Tibial artery (tissue), 4 donors: ENCODE measurements around the gene SMAD6.

Source experiments
- DNase-seq, 2 donors: peaks; one replicate each; pipeline ENCODE4 v3.0.0-alpha.2; 2019
- H3K27ac ChIP-seq, 2 donors: fragments of 200-600 bp; sonication (generic) in 1 of 2; 1 replicate in 1 of 2; 2 replicates in 1 of 2; pipeline ENCODE4 v1.5.1; 2018 to 2019; ENCODE audit warnings: mild to moderate bottlenecking in 1 of 2
- H3K27me3 ChIP-seq, 2 donors: fragments of 200-600 bp; sonication (generic) in 1 of 2; one replicate each; pipeline versions ENCODE4 v1.5.1 to v1.6.0; 2016 to 2019
- H3K36me3 ChIP-seq, 3 donors: fragments of 200-600 bp; sonication (generic) in 2 of 3; one replicate each; pipeline ENCODE4 v1.5.1; 2016 to 2019; ENCODE audit warnings: mild to moderate bottlenecking in 2 of 3
- H3K4me1 ChIP-seq, 4 donors: fragments of 200-600 bp; sonication (generic) in 2 of 4; 1 replicate in 3 of 4; 2 replicates in 1 of 4; pipeline ENCODE4 v1.5.1; 2016 to 2019
- H3K4me3 ChIP-seq, 2 donors: fragments of 200-600 bp; sonication (generic) in 1 of 2; 1 replicate in 1 of 2; 2 replicates in 1 of 2; pipeline ENCODE4 v1.5.1; 2018 to 2019; ENCODE audit warnings: mild to moderate bottlenecking in 2 of 2
- H3K9me3 ChIP-seq, 3 donors: fragments of 200-600 bp; sonication (generic) in 1 of 3; one replicate each; pipeline ENCODE4 v1.5.1; 2016 to 2019
- intact Hi-C: fragments of 100-400 bp; cut with DNase I; formaldehyde crosslinking; loops from one replicate; pipeline ENCODE4 v1.15.0; 2023; ENCODE audit warnings: low total_unique reads
- TF ChIP-seq, protein P1 (sequence below), 2 experiments: fragments of 200-600 bp in 1 of 2; fragments of 450-650 bp in 1 of 2; IDR thresholded peaks; one replicate each; pipeline ENCODE4 v1.5.1; 2017 to 2019; ENCODE audit warnings: antibody characterized with exemption in 2 of 2, mild to moderate bottlenecking in 1 of 2, moderate library complexity in 1 of 2

SMAD6 gene

DNA sequence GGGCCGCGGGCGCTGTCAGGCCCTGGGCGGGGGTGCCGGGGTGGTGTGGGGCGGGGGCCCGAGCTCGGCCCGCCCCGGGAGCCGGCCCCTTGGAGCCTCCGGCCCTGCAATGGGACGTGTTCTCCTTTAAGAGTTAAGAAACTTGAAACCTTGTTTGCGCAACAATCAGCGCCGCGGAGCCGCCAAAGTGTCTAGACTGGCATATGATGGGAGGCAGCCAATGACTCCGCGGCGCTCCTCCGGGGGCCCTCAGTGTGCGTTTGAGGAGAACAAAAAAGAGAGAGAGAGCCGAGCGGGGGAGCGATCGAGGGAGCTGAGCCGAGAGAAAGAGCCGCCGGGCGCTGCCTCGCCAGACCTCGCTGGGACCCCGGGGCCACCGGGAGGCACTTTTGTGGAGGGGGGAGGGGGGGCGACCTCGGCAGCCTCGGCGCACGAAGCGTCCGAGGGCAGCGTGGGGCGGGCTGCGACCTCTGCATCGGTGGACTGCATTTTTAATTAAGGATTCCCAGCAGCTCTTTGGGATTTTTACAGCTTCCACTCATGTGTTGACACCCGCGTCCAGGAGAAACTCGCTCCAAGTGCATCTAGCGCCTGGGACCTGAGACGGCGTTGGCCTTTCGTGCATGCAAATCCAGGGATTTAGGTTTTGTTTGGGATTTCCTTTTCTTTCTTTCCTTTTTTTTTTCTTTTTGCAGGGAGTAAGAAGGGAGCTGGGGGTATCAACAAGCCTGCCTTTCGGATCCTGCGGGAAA is at the start of gene SMAD6:
TSS of gene SMAD6 (plus strand) at position 202 of the 752 bp plus-strand sequence. CDS start 1,023 bp downstream, outside the sequence.
- intact Hi-C loops = loop anchor here (1.0 to 5.0 kb wide), 2 partner anchors 83 to 150 kb away; no protein-coding TSS in a partner anchor
- TF ChIP-seq, protein P1, sequence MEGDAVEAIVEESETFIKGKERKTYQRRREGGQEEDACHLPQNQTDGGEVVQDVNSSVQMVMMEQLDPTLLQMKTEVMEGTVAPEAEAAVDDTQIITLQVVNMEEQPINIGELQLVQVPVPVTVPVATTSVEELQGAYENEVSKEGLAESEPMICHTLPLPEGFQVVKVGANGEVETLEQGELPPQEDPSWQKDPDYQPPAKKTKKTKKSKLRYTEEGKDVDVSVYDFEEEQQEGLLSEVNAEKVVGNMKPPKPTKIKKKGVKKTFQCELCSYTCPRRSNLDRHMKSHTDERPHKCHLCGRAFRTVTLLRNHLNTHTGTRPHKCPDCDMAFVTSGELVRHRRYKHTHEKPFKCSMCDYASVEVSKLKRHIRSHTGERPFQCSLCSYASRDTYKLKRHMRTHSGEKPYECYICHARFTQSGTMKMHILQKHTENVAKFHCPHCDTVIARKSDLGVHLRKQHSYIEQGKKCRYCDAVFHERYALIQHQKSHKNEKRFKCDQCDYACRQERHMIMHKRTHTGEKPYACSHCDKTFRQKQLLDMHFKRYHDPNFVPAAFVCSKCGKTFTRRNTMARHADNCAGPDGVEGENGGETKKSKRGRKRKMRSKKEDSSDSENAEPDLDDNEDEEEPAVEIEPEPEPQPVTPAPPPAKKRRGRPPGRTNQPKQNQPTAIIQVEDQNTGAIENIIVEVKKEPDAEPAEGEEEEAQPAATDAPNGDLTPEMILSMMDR (IDR thresholded peaks at IDR 0.05) = no peak
- Histone ChIP-seq H3K9me3 (no peaks in the 10 kb centered on the region), H3K27ac (peak within 1 kb of the TSS; percentile 75 to 86), H3K4me3 (peak within 1 kb of the TSS; percentile 78 to 84), H3K36me3 (no peaks in the 10 kb centered on the region), H3K27me3 (no peaks in the 10 kb centered on the region), H3K4me1 (peaks cover 0 to 38% (median 32%) of the 10 kb centered on the region in 4 donors)
- DNase-seq = peak; percentile 97 to 99

DNA sequence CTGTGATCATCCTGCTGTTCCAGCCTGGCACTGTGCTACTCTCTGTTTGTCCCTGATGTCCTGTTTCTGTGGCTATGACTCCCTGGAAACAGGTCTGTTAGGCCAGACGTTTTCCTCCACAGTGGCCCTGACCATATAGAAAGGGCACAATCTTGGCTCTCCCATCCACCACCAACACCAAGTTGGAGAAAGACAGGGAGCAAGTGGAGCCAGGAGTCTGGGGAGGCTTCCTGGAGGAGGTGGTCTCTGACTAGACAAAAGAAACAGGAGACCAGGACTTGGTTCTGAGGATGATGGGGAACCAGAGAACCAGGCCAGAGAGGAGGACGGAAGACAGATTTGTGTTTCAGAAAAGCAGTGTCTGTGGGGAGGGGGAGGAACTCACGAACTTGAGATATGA is 49.2 kb upstream of the SMAD6 start:
- TF ChIP-seq, protein P1 (IDR thresholded peaks at IDR 0.05) = no peak
- Histone ChIP-seq H3K4me1 (peaks cover 0 to 24% (median 16%) of the 10 kb centered on the region in 4 donors), H3K27ac (no peak overlapping the region), H3K27me3 (no peaks in the 10 kb centered on the region), H3K4me3 (no peak overlapping the region), H3K36me3 (no peaks in the 10 kb centered on the region), H3K9me3 (no peaks in the 10 kb centered on the region)
- DNase-seq = no peak
- intact Hi-C loops = no loop called here

DNA sequence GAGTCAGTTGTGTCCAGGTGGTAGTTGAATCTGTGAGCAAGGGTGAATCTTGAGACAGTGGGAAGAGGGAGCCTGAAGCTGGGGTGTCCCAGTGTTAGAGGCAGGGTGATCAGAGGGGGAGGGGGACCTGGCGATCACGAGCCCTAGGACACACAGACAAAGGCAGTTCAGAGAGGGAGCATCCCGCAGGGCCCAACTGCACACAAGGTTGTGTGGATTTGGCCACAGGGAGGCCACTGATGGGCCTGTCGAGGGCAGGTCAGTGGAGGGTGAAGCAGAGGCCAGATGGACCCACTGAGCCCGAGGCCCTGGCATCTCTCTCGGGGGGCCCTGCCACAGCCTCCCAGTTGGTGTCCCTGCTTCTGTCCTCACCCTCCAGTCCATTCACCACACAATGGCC is 48.6 kb upstream of the SMAD6 start:
- no peaks in the 10 kb centered on the region for H3K27me3 ChIP-seq
- peaks cover 0 to 23% (median 16%) of the 10 kb centered on the region in 4 donors for H3K4me1 ChIP-seq
- H3K36me3 ChIP-seq = no peaks in the 10 kb centered on the region
- TF ChIP-seq, protein P1 (IDR thresholded peaks at IDR 0.05) = no peak
- H3K4me3 ChIP-seq = no peak overlapping the region
- no peak overlapping the region for H3K27ac ChIP-seq
- DNase-seq = no peak
- intact Hi-C loops = no loop called here
- H3K9me3 ChIP-seq = no peaks in the 10 kb centered on the region

DNA sequence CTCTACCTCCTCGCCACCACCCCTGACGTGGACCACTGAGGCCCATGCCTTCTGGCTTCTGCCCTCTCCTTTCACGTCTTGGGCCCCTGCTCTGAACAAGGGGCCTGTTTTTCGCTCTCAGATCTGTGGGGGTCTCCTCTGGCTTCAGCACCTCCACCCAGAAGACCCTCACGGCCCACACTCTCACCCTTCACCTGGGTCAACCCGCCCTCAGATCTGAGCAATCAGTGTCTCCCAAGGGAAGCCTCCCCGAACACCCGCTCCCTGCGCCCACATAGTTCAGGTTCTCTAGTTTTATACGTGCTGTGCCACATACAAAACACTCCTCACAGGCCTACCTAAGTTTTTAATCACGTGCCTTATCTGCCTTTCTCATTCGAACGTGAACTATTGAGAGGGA is 48.2 kb upstream of the SMAD6 start:
- no peak overlapping the region for H3K27ac ChIP-seq
- TF ChIP-seq, protein P1 (IDR thresholded peaks at IDR 0.05) = no peak
- no peaks in the 10 kb centered on the region for H3K9me3 ChIP-seq
- peaks cover 0 to 23% (median 16%) of the 10 kb centered on the region in 4 donors for H3K4me1 ChIP-seq
- no peak overlapping the region for H3K4me3 ChIP-seq
- intact Hi-C loops = no loop called here
- no peaks in the 10 kb centered on the region for H3K27me3 ChIP-seq
- no peaks in the 10 kb centered on the region for H3K36me3 ChIP-seq
- no peak for DNase-seq

DNA sequence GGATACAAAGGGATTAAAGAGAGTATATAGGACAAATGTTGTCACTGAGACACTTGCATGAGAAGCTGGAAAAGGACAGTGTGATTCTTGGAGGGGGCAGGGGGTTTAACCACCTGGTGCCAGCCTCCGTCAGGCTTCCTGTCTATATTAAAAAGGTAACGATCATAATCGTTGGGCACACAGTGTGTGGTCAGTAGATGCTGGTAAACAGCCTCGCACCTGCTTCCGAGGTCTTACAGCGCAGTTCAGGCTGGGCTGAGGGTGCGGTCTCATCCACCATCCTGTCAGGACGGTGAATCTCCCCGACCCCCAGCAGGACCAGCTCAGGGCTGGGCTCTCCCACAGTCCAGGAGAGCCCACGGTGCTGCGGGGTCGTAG is 47.7 kb upstream of the SMAD6 start:
- DNase-seq = no peak
- intact Hi-C loops = no loop called here
- Histone ChIP-seq H3K4me1 (peaks cover 0 to 23% (median 16%) of the 10 kb centered on the region in 4 donors), H3K36me3 (no peaks in the 10 kb centered on the region), H3K9me3 (no peaks in the 10 kb centered on the region), H3K27me3 (no peaks in the 10 kb centered on the region), H3K27ac (peak overlapping the region; percentile 49 to 62), H3K4me3 (no peak overlapping the region)
- TF ChIP-seq, protein P1 (IDR thresholded peaks at IDR 0.05) = no peak
